ENCODE measurements around the gene STIP1. TPM values are rescaled to one million over a fixed set of nuclear protein-coding genes. Genes with fewer than 3 reads are reported as not detected.
A peak's percentile ranks its signal among the peaks of the same experiment; 100 is the strongest.

STIP1 gene
- polyA plus RNA-seq, 1 donor = 109 TPM

- Histone ChIP-seq H3K36me3 (ENCODE audit: control insufficient read depth, insufficient read depth, low read length) (peaks cover 29% of the 10 kb centered on the region), H3K4me3 (ENCODE audit: low read length) (no peak overlapping the region), H3K4me1 (ENCODE audit: control insufficient read depth, insufficient read depth, low read length) (peaks cover 26% of the 10 kb centered on the region), H3K27ac (ENCODE audit: low read length) (no peak overlapping the region), H3K9me3 (ENCODE audit: control insufficient read depth, low read depth, low read length) (no peaks in the 10 kb centered on the region), H3K27me3 (ENCODE audit: control insufficient read depth, insufficient read depth, low read length) (no peaks in the 10 kb centered on the region)
- WGBS (ENCODE audit: insufficient coverage, low lambda C conversion rate) = no CpG with 5 or more reads among the region's 17 CpGs
- no peak for DNase-seq
These were observed 38.4 kb downstream of the STIP1 start for GRCh38 chr11:64224151-64224890.

- no peak for DNase-seq
- Histone ChIP-seq H3K36me3 (ENCODE audit: control insufficient read depth, insufficient read depth, low read length) (peaks cover 26% of the 10 kb centered on the region), H3K4me1 (ENCODE audit: control insufficient read depth, insufficient read depth, low read length) (peaks cover 33% of the 10 kb centered on the region), H3K27ac (ENCODE audit: low read length) (peak overlapping the region; percentile 37), H3K4me3 (ENCODE audit: low read length) (peak overlapping the region; percentile 98), H3K9me3 (ENCODE audit: control insufficient read depth, low read depth, low read length) (no peaks in the 10 kb centered on the region), H3K27me3 (ENCODE audit: control insufficient read depth, insufficient read depth, low read length) (no peaks in the 10 kb centered on the region)
- no CpG with 5 or more reads among the region's 22 CpGs for WGBS (ENCODE audit: insufficient coverage, low lambda C conversion rate)
These were observed 39.1 kb downstream of the STIP1 start for GRCh38 chr11:64224891-64225607.

GRCh38 chr11:64225608-64226506 is 39.9 kb downstream of the STIP1 start, which contains the start of the genes NUDT22 and TRPT1:
Gene NUDT22 (plus strand): TSS chr11:64226274. CDS start chr11:64226653, 379 bp downstream.
Gene TRPT1 (minus strand): TSS chr11:64226186. CDS start chr11:64225860, 326 bp downstream.
- H3K4me1 ChIP-seq (ENCODE audit: control insufficient read depth, insufficient read depth, low read length) = peaks cover 33% of the 10 kb centered on the region
- no CpG with 5 or more reads among the region's 54 CpGs for WGBS (ENCODE audit: insufficient coverage, low lambda C conversion rate)

GRCh38 chr11:64226507-64227051 is 40.6 kb downstream of the STIP1 start:
- peak overlapping the region; percentile 46 for H3K27ac ChIP-seq (ENCODE audit: low read length)
- H3K27me3 ChIP-seq (ENCODE audit: control insufficient read depth, insufficient read depth, low read length) = no peaks in the 10 kb centered on the region
- H3K4me1 ChIP-seq (ENCODE audit: control insufficient read depth, insufficient read depth, low read length) = peaks cover 37% of the 10 kb centered on the region
- no peaks in the 10 kb centered on the region for H3K9me3 ChIP-seq (ENCODE audit: control insufficient read depth, low read depth, low read length)
- H3K36me3 ChIP-seq (ENCODE audit: control insufficient read depth, insufficient read depth, low read length) = peaks cover 15% of the 10 kb centered on the region
- WGBS (ENCODE audit: insufficient coverage, low lambda C conversion rate) = no CpG with 5 or more reads among the region's 26 CpGs
- peak in 1 of 2 donors; percentile 68 for DNase-seq
- peak overlapping the region; percentile 98 for H3K4me3 ChIP-seq (ENCODE audit: low read length)

More at GRCh38 chr11:64225608-64226506, 39.9 kb downstream of the STIP1 start, which contains the start of the genes NUDT22 and TRPT1:
- Histone ChIP-seq H3K9me3 (ENCODE audit: control insufficient read depth, low read depth, low read length) (no peaks in the 10 kb centered on the region), H3K36me3 (ENCODE audit: control insufficient read depth, insufficient read depth, low read length) (peaks cover 18% of the 10 kb centered on the region), H3K4me3 (ENCODE audit: low read length) (peak within 1 kb of the TSS; percentile 98), H3K27me3 (ENCODE audit: control insufficient read depth, insufficient read depth, low read length) (no peaks in the 10 kb centered on the region), H3K27ac (ENCODE audit: low read length) (peak within 1 kb of the TSS; percentile 46)
- peak; percentile 82 to 88 for DNase-seq

GRCh38 chr11:64227405-64227956 is 41.5 kb downstream of the STIP1 start:
- peaks cover 45% of the 10 kb centered on the region for H3K4me1 ChIP-seq (ENCODE audit: control insufficient read depth, insufficient read depth, low read length)
- H3K27ac ChIP-seq (ENCODE audit: low read length) = no peak overlapping the region
- DNase-seq = no peak

GRCh38 chr11:64229090-64229743 is 43.2 kb downstream of the STIP1 start:
- peaks cover 47% of the 10 kb centered on the region for H3K4me1 ChIP-seq (ENCODE audit: control insufficient read depth, insufficient read depth, low read length)
- WGBS (ENCODE audit: insufficient coverage, low lambda C conversion rate) = no CpG with 5 or more reads among the region's 12 CpGs
- DNase-seq = no peak
- peak overlapping the region; percentile 87 for H3K4me3 ChIP-seq (ENCODE audit: low read length)
- no peaks in the 10 kb centered on the region for H3K9me3 ChIP-seq (ENCODE audit: control insufficient read depth, low read depth, low read length)
- H3K27me3 ChIP-seq (ENCODE audit: control insufficient read depth, insufficient read depth, low read length) = no peaks in the 10 kb centered on the region
- H3K27ac ChIP-seq (ENCODE audit: low read length) = peak overlapping the region; percentile 85
- peaks cover 3% of the 10 kb centered on the region for H3K36me3 ChIP-seq (ENCODE audit: control insufficient read depth, insufficient read depth, low read length)

More at GRCh38 chr11:64227405-64227956, 41.5 kb downstream of the STIP1 start:
- Histone ChIP-seq H3K4me3 (ENCODE audit: low read length) (peak overlapping the region; percentile 98), H3K9me3 (ENCODE audit: control insufficient read depth, low read depth, low read length) (no peaks in the 10 kb centered on the region), H3K36me3 (ENCODE audit: control insufficient read depth, insufficient read depth, low read length) (peaks cover 15% of the 10 kb centered on the region), H3K27me3 (ENCODE audit: control insufficient read depth, insufficient read depth, low read length) (no peaks in the 10 kb centered on the region)
- no CpG with 5 or more reads among the region's 3 CpGs for WGBS (ENCODE audit: insufficient coverage, low lambda C conversion rate)

GRCh38 chr11:64229744-64230170 is 43.8 kb downstream of the STIP1 start:
- WGBS (ENCODE audit: insufficient coverage, low lambda C conversion rate) = 0% methylated on average over 1 of the region's 13 CpGs
- Histone ChIP-seq H3K4me1 (ENCODE audit: control insufficient read depth, insufficient read depth, low read length) (peaks cover 47% of the 10 kb centered on the region), H3K36me3 (ENCODE audit: control insufficient read depth, insufficient read depth, low read length) (no peaks in the 10 kb centered on the region), H3K27me3 (ENCODE audit: control insufficient read depth, insufficient read depth, low read length) (no peaks in the 10 kb centered on the region), H3K9me3 (ENCODE audit: control insufficient read depth, low read depth, low read length) (no peaks in the 10 kb centered on the region), H3K4me3 (ENCODE audit: low read length) (peak overlapping the region; percentile 87), H3K27ac (ENCODE audit: low read length) (peak overlapping the region; percentile 85)
- DNase-seq = peak in 1 of 2 donors; percentile 72

GRCh38 chr11:64230171-64230984 is 44.4 kb downstream of the STIP1 start, which contains the start of gene DNAJC4:
Gene DNAJC4 (plus strand): TSS chr11:64230548. CDS start chr11:64230855, 307 bp downstream.
- Histone ChIP-seq H3K27ac (ENCODE audit: low read length) (peak within 1 kb of the TSS; percentile 85), H3K36me3 (ENCODE audit: control insufficient read depth, insufficient read depth, low read length) (no peaks in the 10 kb centered on the region), H3K4me3 (ENCODE audit: low read length) (peak within 1 kb of the TSS; percentile 87), H3K4me1 (ENCODE audit: control insufficient read depth, insufficient read depth, low read length) (peaks cover 44% of the 10 kb centered on the region), H3K27me3 (ENCODE audit: control insufficient read depth, insufficient read depth, low read length) (no peaks in the 10 kb centered on the region), H3K9me3 (ENCODE audit: control insufficient read depth, low read depth, low read length) (no peaks in the 10 kb centered on the region)
- WGBS (ENCODE audit: insufficient coverage, low lambda C conversion rate) = no CpG with 5 or more reads among the region's 62 CpGs
- peak; percentile 92 to 96 for DNase-seq
